Liver (tissue), 9 donors: ENCODE measurements around the gene CD84. TPM values are rescaled to one million over a fixed set of nuclear protein-coding genes. Genes with fewer than 3 reads are reported as not detected.

Source experiments
- DNase-seq: peaks from one replicate; pipeline ENCODE4 v3.0.0-alpha.2; 2017; ENCODE audit warnings: low spot score
- H3K27ac ChIP-seq, 2 donors: one replicate each; pipeline ENCODE4 v1.7.0; 2013; ENCODE audit warnings: inconsistent platforms in 2 of 2, low read length in 2 of 2, control low read depth in 1 of 2, low read depth in 1 of 2, mild to moderate bottlenecking in 1 of 2
- H3K27me3 ChIP-seq, 4 donors: one replicate each; pipeline versions ENCODE4 v1.6.1 to v1.7.0; 2013; ENCODE audit warnings: low read length in 3 of 4, inconsistent platforms in 1 of 4, mild to moderate bottlenecking in 1 of 4, moderate library complexity in 1 of 4; ENCODE audit not compliant: control insufficient read depth in 4 of 4, insufficient read depth in 4 of 4
- H3K36me3 ChIP-seq, 4 donors: one replicate each; pipeline versions ENCODE4 v1.6.1 to v1.7.0; 2013; ENCODE audit warnings: low read length in 3 of 4, mild to moderate bottlenecking in 3 of 4, low read depth in 1 of 4, moderate library complexity in 1 of 4; ENCODE audit not compliant: control insufficient read depth in 4 of 4, insufficient read depth in 3 of 4
- H3K4me1 ChIP-seq, 4 donors: one replicate each; pipeline versions ENCODE4 v1.6.1 to v1.7.0; 2013; ENCODE audit warnings: low read length in 3 of 4, mild to moderate bottlenecking in 3 of 4, moderate library complexity in 1 of 4; ENCODE audit not compliant: control insufficient read depth in 4 of 4, insufficient read depth in 4 of 4
- H3K4me3 ChIP-seq, 3 donors: one replicate each; pipeline versions ENCODE4 v1.6.1 to v1.7.0; 2013; ENCODE audit warnings: low read length in 3 of 3, control low read depth in 1 of 3, low read depth in 1 of 3, mild to moderate bottlenecking in 1 of 3
- H3K9ac ChIP-seq, 2 donors: one replicate each; pipeline ENCODE4 v1.7.0; 2013; ENCODE audit warnings: low read length in 2 of 2, mild to moderate bottlenecking in 2 of 2, moderate library complexity in 2 of 2, control low read depth in 1 of 2, low read depth in 1 of 2
- H3K9me3 ChIP-seq, 4 donors: one replicate each; pipeline versions ENCODE4 v1.6.1 to v1.7.0; 2013; ENCODE audit warnings: low read length in 3 of 4; ENCODE audit not compliant: control insufficient read depth in 4 of 4
- ATF3 ChIP-seq: IDR thresholded peaks from 2 replicates; pipeline ENCODE4 v1.6.1; 2016; ENCODE audit warnings: antibody characterized with exemption
- CTCF ChIP-seq: fragments of 150-350 bp; IDR thresholded peaks from 2 replicates; pipeline ENCODE4 v1.5.1; 2017; ENCODE audit warnings: improper control_type of control experiment, low read depth, low read length; ENCODE audit not compliant: missing input control
- EGR1 ChIP-seq, 2 donors: IDR thresholded peaks; 2 replicates each; pipeline ENCODE4 v1.6.1; 2016 to 2018; ENCODE audit warnings: antibody characterized with exemption in 2 of 2, low read depth in 2 of 2
- FOXA1 ChIP-seq: IDR thresholded peaks from 2 replicates; pipeline ENCODE4 v1.6.1; 2016; ENCODE audit warnings: antibody characterized with exemption
- FOXA2 ChIP-seq: IDR thresholded peaks from 2 replicates; pipeline ENCODE4 v1.6.1; 2016; ENCODE audit warnings: antibody characterized with exemption
- GABPA ChIP-seq, 2 donors: IDR thresholded peaks in 1 of 2; conservative IDR thresholded peaks in 1 of 2; 2 replicates each; pipeline ENCODE4 v1.6.1; 2016; ENCODE audit warnings: antibody characterized with exemption in 2 of 2, mild to moderate bottlenecking in 1 of 2, moderate library complexity in 1 of 2
- HNF4G ChIP-seq: IDR thresholded peaks from 2 replicates; pipeline ENCODE4 v1.6.1; 2016; ENCODE audit warnings: antibody characterized with exemption
- JUND ChIP-seq, 2 donors: IDR thresholded peaks; 2 replicates each; pipeline ENCODE4 v1.6.1; 2016; ENCODE audit warnings: antibody characterized with exemption in 2 of 2
- MAX ChIP-seq: IDR thresholded peaks from 2 replicates; pipeline ENCODE4 v1.6.1; 2016; ENCODE audit warnings: antibody characterized with exemption
- NR2F2 ChIP-seq: IDR thresholded peaks from 2 replicates; pipeline ENCODE4 v1.6.1; 2016; ENCODE audit warnings: antibody characterized with exemption
- RAD21 ChIP-seq, 2 donors: IDR thresholded peaks; 2 replicates each; pipeline ENCODE4 v1.6.1; 2016; ENCODE audit warnings: antibody characterized with exemption in 2 of 2, mild to moderate bottlenecking in 2 of 2
- RXRA ChIP-seq, 2 donors: IDR thresholded peaks; 2 replicates each; pipeline ENCODE4 v1.6.1; 2017 to 2018; ENCODE audit warnings: antibody characterized with exemption in 2 of 2, mild to moderate bottlenecking in 1 of 2
- TAF1 ChIP-seq: conservative IDR thresholded peaks from 2 replicates; pipeline ENCODE4 v1.6.1; 2016; ENCODE audit warnings: antibody characterized with exemption, mild to moderate bottlenecking
- YY1 ChIP-seq: IDR thresholded peaks from 2 replicates; pipeline ENCODE4 v1.6.1; 2016; ENCODE audit warnings: antibody characterized with exemption, mild to moderate bottlenecking
- ZBTB33 ChIP-seq: IDR thresholded peaks from 2 replicates; pipeline ENCODE4 v1.6.1; 2016; ENCODE audit warnings: antibody characterized with exemption
- WGBS: extraction: QIAGEN DNeasy Blood & Tissue Kit; methylation state at CpG from one replicate; pipeline ENCODE4 v1.1.7; 2013; 5-methylcytosine and 5-hydroxymethylcytosine counted together
- polyA plus RNA-seq, 2 donors: library from polyadenylated mRNA; stranded (reverse) in 1 of 2; unstranded in 1 of 2; fragments of 200-250 nt in 1 of 2; fragments of >200 nt in 1 of 2; fragmentation: Nextera tagmentation in 1 of 2; extraction: Ambion mirVana in 1 of 2; gene quantifications; one replicate each; pipeline versions ENCODE4 v1.2.1 to v1.2.3, GENCODE V29; 2013 to 2015
- total RNA-seq, 2 donors: library from RNA; depleted of rRNA; stranded (reverse); fragments of >200 nt; gene quantifications; one replicate each; pipeline ENCODE4 v1.2.3, GENCODE V29; 2014
- donor health status: healthy.
- donor health status: healthy.
- donor health status: healthy.
- donor health status: healthy.
- donor health status: healthy.

The CD84 gene
- total and polyA plus RNA-seq, 4 donors, result 2.1 to 8.8 (median 4.4) TPM

GRCh38 chr1:160597705-160598104, 18.4 kb upstream of the CD84 start:
- DNase-seq, result no peak
- Histone ChIP-seq H3K9ac (no peak overlapping the region), H3K4me3 (no peak overlapping the region), H3K4me1 (no peaks in the 10 kb centered on the region), H3K27ac (no peak overlapping the region), H3K9me3 (peaks cover 0 to 3% (median under 1%) of the 10 kb centered on the region in 4 donors), H3K36me3 (no peaks in the 10 kb centered on the region), H3K27me3 (no peaks in the 10 kb centered on the region)
- 94% methylated on average over 2 of the region's 2 CpGs for WGBS
- TF ChIP-seq FOXA1 (no peak), TAF1 (no peak), GABPA (IDR thresholded peaks at IDR 0.05 in 1 of 2, conservative IDR thresholded peaks at IDR 0.05 in 1 of 2) (no peak), RXRA (IDR thresholded peaks at IDR 0.05) (no peak), HNF4G (no peak), EGR1 (IDR thresholded peaks at IDR 0.05; ENCODE audit: low read depth in 2 of 2) (no peak), CTCF (no peak), MAX (no peak), NR2F2 (no peak), RAD21 (IDR thresholded peaks at IDR 0.05) (no peak)

- Histone ChIP-seq H3K27ac (no peak overlapping the region), H3K4me1 (no peaks in the 10 kb centered on the region), H3K4me3 (no peak overlapping the region), H3K36me3 (no peaks in the 10 kb centered on the region), H3K27me3 (no peaks in the 10 kb centered on the region), H3K9me3 (peaks cover 0 to 3% (median under 1%) of the 10 kb centered on the region in 4 donors), H3K9ac (no peak overlapping the region)
- DNase-seq, result no peak
- 94% methylated on average over 1 of the region's 1 CpG for WGBS
- TF ChIP-seq MAX (no peak), TAF1 (no peak), JUND (IDR thresholded peaks at IDR 0.05) (no peak), RAD21 (IDR thresholded peaks at IDR 0.05) (no peak), ATF3 (no peak), HNF4G (no peak)
These were observed 17.8 kb upstream of the CD84 start for GRCh38 chr1:160597051-160597450.

GRCh38 chr1:160590488-160590887, 11.2 kb upstream of the CD84 start:
- peaks cover 0 to 13% (median 4%) of the 10 kb centered on the region in 4 donors for H3K4me1 ChIP-seq
- 93% methylated on average over 1 of the region's 1 CpG for WGBS
- TF ChIP-seq ZBTB33 (no peak), GABPA (IDR thresholded peaks at IDR 0.05 in 1 of 2, conservative IDR thresholded peaks at IDR 0.05 in 1 of 2) (no peak), ATF3 (no peak), CTCF (no peak), FOXA2 (no peak), NR2F2 (no peak), TAF1 (no peak), RAD21 (IDR thresholded peaks at IDR 0.05) (no peak), YY1 (no peak), JUND (IDR thresholded peaks at IDR 0.05) (no peak), EGR1 (IDR thresholded peaks at IDR 0.05; ENCODE audit: low read depth in 2 of 2) (no peak), MAX (no peak)

More at GRCh38 chr1:160590488-160590887, 11.2 kb upstream of the CD84 start:
- no peak overlapping the region for H3K27ac ChIP-seq
- no peak for DNase-seq
- H3K27me3 ChIP-seq, result no peaks in the 10 kb centered on the region
- no peak overlapping the region for H3K4me3 ChIP-seq
- H3K9ac ChIP-seq, result no peak overlapping the region
- no peaks in the 10 kb centered on the region for H3K9me3 ChIP-seq
- no peaks in the 10 kb centered on the region for H3K36me3 ChIP-seq
